ENCODE measurements around the gene ITK.

The ITK gene

DNA sequence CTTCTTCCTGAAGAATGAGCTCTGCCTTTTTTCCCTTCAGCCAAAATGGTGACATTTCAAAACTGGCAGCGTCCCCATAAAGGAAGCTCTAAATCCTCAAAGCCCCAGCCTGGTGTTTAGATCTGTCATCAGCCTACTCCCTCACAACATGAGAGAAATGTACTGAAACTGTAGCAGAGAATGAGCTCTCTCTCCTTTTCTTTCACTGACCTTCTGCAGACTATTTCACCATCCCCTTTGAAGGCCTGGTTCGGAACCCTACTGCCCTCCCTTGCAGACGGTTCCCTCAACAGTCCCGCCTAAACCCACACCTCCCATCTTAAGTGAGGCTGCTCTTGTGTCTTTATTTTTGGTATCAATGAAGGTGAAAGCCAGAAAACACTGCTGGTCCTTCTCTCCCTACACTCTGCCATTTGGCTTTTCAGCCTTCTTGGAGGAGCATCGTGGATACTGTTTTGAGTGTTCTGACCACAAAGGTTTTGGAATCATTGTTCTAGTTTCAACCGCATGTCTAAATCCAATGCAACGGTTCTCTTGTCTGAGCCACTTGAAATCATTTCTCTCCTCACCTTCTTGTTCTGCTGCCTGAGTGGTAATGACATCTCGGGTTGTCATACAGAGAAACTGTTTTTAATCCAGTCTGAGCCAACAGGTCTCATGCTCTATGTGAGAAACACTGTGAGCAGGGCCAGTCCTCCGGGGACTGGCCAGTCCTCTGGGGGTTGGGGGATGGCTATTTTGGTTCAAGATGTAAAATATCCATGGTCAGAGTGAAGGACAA is 39.0 kb downstream of the ITK start:
- peak; percentile 33 for DNase-seq (ENCODE audit: low spot score)
- in situ Hi-C loops (cut with MboI; ENCODE audit: low sequenced_read_pairs, unreplicated experiment): no loop called here
- TF ChIP-seq, protein P1, sequence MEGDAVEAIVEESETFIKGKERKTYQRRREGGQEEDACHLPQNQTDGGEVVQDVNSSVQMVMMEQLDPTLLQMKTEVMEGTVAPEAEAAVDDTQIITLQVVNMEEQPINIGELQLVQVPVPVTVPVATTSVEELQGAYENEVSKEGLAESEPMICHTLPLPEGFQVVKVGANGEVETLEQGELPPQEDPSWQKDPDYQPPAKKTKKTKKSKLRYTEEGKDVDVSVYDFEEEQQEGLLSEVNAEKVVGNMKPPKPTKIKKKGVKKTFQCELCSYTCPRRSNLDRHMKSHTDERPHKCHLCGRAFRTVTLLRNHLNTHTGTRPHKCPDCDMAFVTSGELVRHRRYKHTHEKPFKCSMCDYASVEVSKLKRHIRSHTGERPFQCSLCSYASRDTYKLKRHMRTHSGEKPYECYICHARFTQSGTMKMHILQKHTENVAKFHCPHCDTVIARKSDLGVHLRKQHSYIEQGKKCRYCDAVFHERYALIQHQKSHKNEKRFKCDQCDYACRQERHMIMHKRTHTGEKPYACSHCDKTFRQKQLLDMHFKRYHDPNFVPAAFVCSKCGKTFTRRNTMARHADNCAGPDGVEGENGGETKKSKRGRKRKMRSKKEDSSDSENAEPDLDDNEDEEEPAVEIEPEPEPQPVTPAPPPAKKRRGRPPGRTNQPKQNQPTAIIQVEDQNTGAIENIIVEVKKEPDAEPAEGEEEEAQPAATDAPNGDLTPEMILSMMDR (IDR thresholded peaks at IDR 0.05; ENCODE audit: borderline replicate concordance, control extremely low read depth, extremely low read depth, insufficient read depth, missing control alignments): no peak

DNA sequence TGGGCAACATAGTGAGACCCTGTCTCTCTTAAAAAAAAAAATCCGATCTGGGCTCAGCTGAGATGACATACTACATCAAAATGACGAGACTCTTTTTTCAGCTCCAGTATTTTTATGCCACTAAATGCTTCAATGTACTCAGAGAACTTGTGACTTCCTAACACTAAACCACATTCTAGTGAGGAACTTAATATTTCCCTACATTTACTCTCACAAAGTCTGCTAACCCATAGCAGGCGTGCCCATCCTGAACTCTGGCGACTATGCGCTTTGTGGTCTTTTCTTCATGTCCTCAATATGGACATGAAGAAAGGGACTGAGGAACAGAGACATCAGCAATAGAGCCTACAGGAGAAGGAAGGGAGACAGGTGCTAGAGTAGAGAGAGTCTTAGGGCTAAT is 41.3 kb downstream of the ITK start:
- no peak for DNase-seq (ENCODE audit: low spot score)
- in situ Hi-C loops (cut with MboI; ENCODE audit: low sequenced_read_pairs, unreplicated experiment): no loop called here
- TF ChIP-seq, protein P1 (IDR thresholded peaks at IDR 0.05; ENCODE audit: borderline replicate concordance, control extremely low read depth, extremely low read depth, insufficient read depth, missing control alignments): no peak

GRCh38 chr5:157222506-157223230 is 42.0 kb downstream of the ITK start:
- TF ChIP-seq, protein P1 (IDR thresholded peaks at IDR 0.05; ENCODE audit: borderline replicate concordance, control extremely low read depth, extremely low read depth, insufficient read depth, missing control alignments): no peak
- no peak for DNase-seq (ENCODE audit: low spot score)
- in situ Hi-C loops (cut with MboI; ENCODE audit: low sequenced_read_pairs, unreplicated experiment): no loop called here

DNA sequence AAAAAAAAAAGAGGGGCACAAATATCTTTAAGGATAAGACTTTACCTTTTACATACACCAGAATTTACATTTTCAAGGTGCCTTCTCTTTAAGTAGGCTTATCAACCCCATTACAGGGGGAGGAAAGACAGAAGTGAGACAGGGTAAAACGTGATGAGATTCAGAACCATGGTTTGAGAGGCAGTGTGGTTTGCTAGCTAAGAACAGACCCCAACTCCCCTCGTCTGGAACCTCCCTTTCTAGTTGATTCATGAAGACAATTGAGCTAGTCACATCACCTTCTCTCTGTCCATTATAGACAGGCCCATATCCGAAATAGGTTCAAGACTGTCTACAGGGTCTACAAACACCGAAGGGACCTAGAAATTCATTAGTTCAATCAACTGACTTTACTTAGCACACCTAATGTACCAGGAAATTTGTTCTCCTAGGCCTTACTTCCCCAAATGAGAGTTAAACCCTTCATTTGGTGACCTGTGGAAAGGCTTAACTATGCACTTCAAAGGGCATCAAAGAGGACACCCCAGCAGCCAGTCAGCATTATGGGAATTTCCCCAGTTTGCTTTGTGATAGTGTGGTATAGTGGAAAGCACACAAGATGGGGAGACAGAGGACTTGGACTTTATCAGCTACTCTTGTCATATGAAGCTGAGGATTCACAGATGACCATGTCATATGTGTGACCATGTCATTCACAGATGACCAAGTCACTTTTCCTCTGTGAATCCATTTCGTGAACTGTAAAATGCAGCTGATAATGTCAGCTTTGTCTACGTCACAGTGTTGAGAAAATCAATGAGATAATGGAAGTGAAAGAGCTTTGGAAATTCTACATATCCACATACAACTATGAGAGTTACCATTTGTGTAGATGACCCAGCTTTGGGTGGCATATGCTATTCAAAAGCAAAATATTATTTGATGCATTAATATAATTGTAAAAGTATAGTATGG is 45.1 kb downstream of the ITK start:
- TF ChIP-seq, protein P1 (IDR thresholded peaks at IDR 0.05; ENCODE audit: borderline replicate concordance, control extremely low read depth, extremely low read depth, insufficient read depth, missing control alignments): no peak
- DNase-seq (ENCODE audit: low spot score): no peak
- in situ Hi-C loops (cut with MboI; ENCODE audit: low sequenced_read_pairs, unreplicated experiment): no loop called here

GRCh38 chr5:157230610-157231009 is 50.0 kb downstream of the ITK start:
- DNase-seq (ENCODE audit: low spot score): no peak
- TF ChIP-seq, protein P1 (IDR thresholded peaks at IDR 0.05; ENCODE audit: borderline replicate concordance, control extremely low read depth, extremely low read depth, insufficient read depth, missing control alignments): no peak

GRCh38 chr5:157232706-157233105 is 52.1 kb downstream of the ITK start:
- TF ChIP-seq, protein P1 (IDR thresholded peaks at IDR 0.05; ENCODE audit: borderline replicate concordance, control extremely low read depth, extremely low read depth, insufficient read depth, missing control alignments): no peak
- in situ Hi-C loops (cut with MboI; ENCODE audit: low sequenced_read_pairs, unreplicated experiment): no loop called here
- DNase-seq (ENCODE audit: low spot score): no peak

More at GRCh38 chr5:157230610-157231009, 50.0 kb downstream of the ITK start:
- in situ Hi-C loops (cut with MboI; ENCODE audit: low sequenced_read_pairs, unreplicated experiment): no loop called here
